ENCODE results near the gene VPREB1.

DNA sequence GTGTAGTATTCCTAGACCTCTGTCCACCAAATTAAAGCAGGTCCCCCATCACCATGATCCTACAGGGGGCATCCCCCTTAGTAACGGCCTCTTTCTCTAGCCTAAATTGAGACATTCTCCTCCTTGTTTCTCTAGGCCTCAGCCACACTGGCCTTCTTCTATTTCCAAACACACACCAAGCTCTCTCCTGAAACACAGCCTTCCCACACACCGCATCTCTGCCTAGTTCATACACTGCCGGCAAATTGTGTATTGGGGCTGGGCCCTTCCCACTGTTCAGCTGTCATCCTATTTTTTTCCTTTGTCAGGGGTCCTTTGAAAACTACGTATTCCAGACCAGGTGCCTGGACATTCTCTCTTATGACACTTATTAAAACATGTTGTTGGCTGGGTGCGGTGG, 11.5 kb upstream of the VPREB1 start:
- TF ChIP-seq POLR2A (IDR thresholded peaks at IDR 0.05; ENCODE audit: low read depth, low read length) (no peak), TAF1 (IDR thresholded peaks at IDR 0.05; ENCODE audit: borderline replicate concordance, low read depth, low read length) (no peak), POLR2AphosphoS5 (IDR thresholded peaks at IDR 0.05; ENCODE audit: low read depth, low read length) (no peak)
